Lower lobe of right lung (tissue), 2 donors: Measurements from ENCODE around the gene RGMA. TPM values are rescaled to one million over a fixed set of nuclear protein-coding genes. Genes with fewer than 3 reads are reported as not detected.

Experiments used
- ATAC-seq, 2 donors: fragments of 200-7000 bp; cut with Tn5 transposase; one replicate each; pipeline ENCODE4 v1.9.1; 2020 to 2022; ENCODE audit warnings: mild to moderate bottlenecking in 2 of 2, moderate library complexity in 2 of 2
- DNase-seq: peaks from one replicate; pipeline ENCODE4 v3.0.0-alpha.2; 2020
- H3K27ac ChIP-seq: fragments of 200-600 bp; one replicate; pipeline ENCODE4 v1.8.0; 2022
- H3K27me3 ChIP-seq: fragments of 200-600 bp; one replicate; pipeline ENCODE4 v1.8.0; 2022; ENCODE audit warnings: low read depth
- H3K36me3 ChIP-seq: fragments of 200-600 bp; one replicate; pipeline ENCODE4 v1.8.0; 2022; ENCODE audit warnings: mild to moderate bottlenecking
- H3K4me1 ChIP-seq: fragments of 200-600 bp; one replicate; pipeline ENCODE4 v1.8.0; 2022
- H3K4me3 ChIP-seq: fragments of 200-600 bp; one replicate; pipeline ENCODE4 v1.8.0; 2022; ENCODE audit warnings: mild to moderate bottlenecking
- H3K9me3 ChIP-seq: fragments of 200-600 bp; one replicate; pipeline ENCODE4 v1.8.0; 2022
- intact Hi-C: fragments of 100-400 bp; cut with DNase I; formaldehyde crosslinking; loops from one replicate; pipeline ENCODE4 v1.11.0; 2022
- long read RNA-seq: library from polyadenylated mRNA; unstranded; transcript quantifications from one replicate; pipeline ENCODE4 v2.0.0, GENCODE V29; 2021
- total RNA-seq: library from RNA; stranded (reverse); fragmentation: NEBNext Ultra II Directional; extraction: Animal tissue kit (Norgen Biotek cat#: 25700); gene quantifications from one replicate; pipeline ENCODE4 v1.2.1, GENCODE V29; 2021
- TF ChIP-seq, protein P1 (sequence below): fragments of 200-600 bp; IDR thresholded peaks from one replicate; pipeline ENCODE4 v1.8.0; 2022; ENCODE audit warnings: antibody characterized with exemption, mild to moderate bottlenecking
- donor health status: DM: no; HTN: yes; CAD: no; lungs with severe emphysema.

The RGMA gene, protein sequence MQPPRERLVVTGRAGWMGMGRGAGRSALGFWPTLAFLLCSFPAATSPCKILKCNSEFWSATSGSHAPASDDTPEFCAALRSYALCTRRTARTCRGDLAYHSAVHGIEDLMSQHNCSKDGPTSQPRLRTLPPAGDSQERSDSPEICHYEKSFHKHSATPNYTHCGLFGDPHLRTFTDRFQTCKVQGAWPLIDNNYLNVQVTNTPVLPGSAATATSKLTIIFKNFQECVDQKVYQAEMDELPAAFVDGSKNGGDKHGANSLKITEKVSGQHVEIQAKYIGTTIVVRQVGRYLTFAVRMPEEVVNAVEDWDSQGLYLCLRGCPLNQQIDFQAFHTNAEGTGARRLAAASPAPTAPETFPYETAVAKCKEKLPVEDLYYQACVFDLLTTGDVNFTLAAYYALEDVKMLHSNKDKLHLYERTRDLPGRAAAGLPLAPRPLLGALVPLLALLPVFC
- total RNA-seq: 9.7 TPM
- long read RNA-seq, partial matches to known transcripts: 6 of 8 reads
- long read RNA-seq, other reads (novel, unspliced or antisense): 0 of 8 reads

DNA sequence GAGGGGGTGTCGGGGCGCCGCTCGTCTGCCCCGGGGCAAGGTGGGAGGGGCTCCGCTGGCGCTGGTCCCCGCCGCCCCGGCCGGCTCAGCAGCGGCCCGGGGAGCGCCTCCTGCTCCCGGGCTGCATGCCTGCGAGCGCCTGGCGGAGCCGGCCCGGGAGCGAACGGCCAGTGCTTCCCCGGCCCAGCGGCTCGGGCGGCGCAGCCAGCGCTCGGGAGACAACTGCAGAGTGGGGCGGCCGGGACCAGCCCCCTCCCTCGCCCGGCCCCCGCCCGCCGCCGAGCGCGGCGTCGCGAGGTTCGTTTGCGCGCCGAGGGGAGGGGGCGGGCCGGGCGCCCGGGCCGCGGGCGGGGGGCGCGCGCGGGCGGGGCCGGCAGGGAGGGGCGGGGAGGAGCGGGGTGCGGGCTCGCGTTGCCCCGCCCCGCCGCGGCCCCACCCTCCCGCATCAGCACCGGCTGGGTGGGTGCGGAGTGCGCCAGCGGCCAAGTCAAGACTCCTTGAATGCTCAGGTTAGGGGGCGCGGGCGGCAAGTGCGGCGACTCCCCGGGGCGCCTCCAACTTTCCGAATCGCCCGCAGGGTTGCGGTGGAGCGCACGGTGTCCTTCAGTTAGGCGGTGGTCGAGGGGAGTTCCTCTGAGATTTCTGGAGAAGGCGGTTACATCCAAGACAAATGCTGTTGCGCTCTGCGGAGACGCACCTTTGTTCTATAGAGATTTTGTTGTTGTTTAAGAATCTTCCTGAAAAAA, at the start of gene RGMA:
RGMA (minus strand) TSS at position 231 of the 746 bp plus-strand sequence. CDS start 279 bp downstream, outside the sequence.
- ATAC-seq (peak; percentile 26 to 54), DNase-seq (no peak)
- Histone ChIP-seq H3K4me1 (peaks cover 17% of the 10 kb centered on the region), H3K36me3 (no peaks in the 10 kb centered on the region), H3K27ac (peak within 1 kb of the TSS; percentile 31), H3K4me3 (peak within 1 kb of the TSS; percentile 52), H3K27me3 (peaks cover 54% of the 10 kb centered on the region), H3K9me3 (no peaks in the 10 kb centered on the region)
- TF ChIP-seq, protein P1, sequence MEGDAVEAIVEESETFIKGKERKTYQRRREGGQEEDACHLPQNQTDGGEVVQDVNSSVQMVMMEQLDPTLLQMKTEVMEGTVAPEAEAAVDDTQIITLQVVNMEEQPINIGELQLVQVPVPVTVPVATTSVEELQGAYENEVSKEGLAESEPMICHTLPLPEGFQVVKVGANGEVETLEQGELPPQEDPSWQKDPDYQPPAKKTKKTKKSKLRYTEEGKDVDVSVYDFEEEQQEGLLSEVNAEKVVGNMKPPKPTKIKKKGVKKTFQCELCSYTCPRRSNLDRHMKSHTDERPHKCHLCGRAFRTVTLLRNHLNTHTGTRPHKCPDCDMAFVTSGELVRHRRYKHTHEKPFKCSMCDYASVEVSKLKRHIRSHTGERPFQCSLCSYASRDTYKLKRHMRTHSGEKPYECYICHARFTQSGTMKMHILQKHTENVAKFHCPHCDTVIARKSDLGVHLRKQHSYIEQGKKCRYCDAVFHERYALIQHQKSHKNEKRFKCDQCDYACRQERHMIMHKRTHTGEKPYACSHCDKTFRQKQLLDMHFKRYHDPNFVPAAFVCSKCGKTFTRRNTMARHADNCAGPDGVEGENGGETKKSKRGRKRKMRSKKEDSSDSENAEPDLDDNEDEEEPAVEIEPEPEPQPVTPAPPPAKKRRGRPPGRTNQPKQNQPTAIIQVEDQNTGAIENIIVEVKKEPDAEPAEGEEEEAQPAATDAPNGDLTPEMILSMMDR: no peak
- intact Hi-C loops: no loop called here

DNA sequence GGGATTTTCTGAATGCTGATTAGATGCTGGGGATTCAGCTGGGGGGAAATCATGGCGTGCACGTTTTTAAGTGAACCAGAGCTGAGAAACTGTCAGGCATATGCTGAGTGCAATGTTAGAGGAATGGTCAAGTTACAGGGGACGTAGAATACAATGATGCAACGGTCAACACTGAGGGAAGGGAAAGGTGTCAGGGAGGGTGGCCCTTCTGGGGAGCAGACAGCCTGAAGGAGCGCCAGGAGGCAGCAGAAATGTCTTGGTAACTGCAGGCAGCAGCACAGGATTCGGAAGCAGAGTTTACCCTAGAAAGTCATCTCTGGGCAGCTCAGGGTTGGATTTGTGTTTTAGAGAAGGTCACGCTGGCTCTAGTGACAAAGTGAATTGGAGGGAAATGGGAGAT, 47.6 kb upstream of the RGMA start:
- TF ChIP-seq, protein P1: no peak
- H3K36me3 ChIP-seq: no peaks in the 10 kb centered on the region
- no peaks in the 10 kb centered on the region for H3K9me3 ChIP-seq
- no peak overlapping the region for H3K27ac ChIP-seq
- ATAC-seq (no peak), DNase-seq (no peak)
- H3K4me1 ChIP-seq: no peaks in the 10 kb centered on the region
- H3K27me3 ChIP-seq: no peaks in the 10 kb centered on the region
- H3K4me3 ChIP-seq: no peak overlapping the region
- intact Hi-C loops: no loop called here

DNA sequence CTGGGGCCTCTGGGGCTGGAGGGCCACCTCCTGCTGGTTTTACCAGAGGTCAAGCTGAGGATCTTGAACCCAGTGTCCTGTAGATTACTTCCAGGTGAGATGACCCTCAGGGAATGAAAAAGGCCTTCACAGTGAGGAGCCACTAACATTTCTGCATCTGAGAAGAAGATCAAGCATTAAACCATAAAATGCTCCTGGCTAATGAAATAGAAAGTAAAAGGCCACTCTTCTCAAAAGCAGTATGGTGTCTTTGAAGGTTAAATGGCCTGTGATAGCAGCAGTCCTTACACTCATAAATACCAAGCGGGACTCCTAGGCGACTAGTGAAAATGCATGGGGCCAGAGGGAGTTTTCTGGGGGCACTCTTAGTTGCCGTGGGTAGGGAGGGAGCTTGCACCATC, 47.0 kb upstream of the RGMA start:
- no peak for ATAC-seq
- Histone ChIP-seq H3K4me3 (no peak overlapping the region), H3K27me3 (no peaks in the 10 kb centered on the region), H3K36me3 (no peaks in the 10 kb centered on the region), H3K27ac (no peak overlapping the region), H3K4me1 (no peaks in the 10 kb centered on the region), H3K9me3 (no peaks in the 10 kb centered on the region)
- TF ChIP-seq, protein P1: no peak
- no peak for DNase-seq
- intact Hi-C loops: no loop called here

DNA sequence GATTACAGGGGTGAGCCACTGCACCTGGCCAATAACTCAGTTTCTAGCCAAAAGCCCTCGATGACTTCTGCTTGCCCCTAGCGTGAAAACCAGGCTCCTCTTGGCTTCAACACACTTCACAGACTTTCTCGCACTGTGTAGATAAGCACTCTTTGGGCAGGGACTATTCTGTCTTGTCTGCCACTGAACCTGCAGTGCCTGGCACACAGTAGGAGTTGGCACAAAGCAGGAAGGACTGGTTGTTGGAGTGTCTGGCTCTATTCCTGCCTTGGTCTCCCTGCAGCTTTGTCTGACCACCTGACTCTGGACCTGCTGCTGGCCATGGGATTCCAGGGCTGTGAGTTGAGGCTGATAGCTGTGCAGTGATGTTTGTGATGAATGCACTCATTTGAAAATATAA, 46.4 kb upstream of the RGMA start:
- Histone ChIP-seq H3K27me3 (no peaks in the 10 kb centered on the region), H3K36me3 (no peaks in the 10 kb centered on the region), H3K9me3 (no peaks in the 10 kb centered on the region), H3K4me1 (no peaks in the 10 kb centered on the region), H3K27ac (no peak overlapping the region), H3K4me3 (no peak overlapping the region)
- intact Hi-C loops: no loop called here
- TF ChIP-seq, protein P1: no peak
- DNase-seq (no peak), ATAC-seq (no peak)

DNA sequence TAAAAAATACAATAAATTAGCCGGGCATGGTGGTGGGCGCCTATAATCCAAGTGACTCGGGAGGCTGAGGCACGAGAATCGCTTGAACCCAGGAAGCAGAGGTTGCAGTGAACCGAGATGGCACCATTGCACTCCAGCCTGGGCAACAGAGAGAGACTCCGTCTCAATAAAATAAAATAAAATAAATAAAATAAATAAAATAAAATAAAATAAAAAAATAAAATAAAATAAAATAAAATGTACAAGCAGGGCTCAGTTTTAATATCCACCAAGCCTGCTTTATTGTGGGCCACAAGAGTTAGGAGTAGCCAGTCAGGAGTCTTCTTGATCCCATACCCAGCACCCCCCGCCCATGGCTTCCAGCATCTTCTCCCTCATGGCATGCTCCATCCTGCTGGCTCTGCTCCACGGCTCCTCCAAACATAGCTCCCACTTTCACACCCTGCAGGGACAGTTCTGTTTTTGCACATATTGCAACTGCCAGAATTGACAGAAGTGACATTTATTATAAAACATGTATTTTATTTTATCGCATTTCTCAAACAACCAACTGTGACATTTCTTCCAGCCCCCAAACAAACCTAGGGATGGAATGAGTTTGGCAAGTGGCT, 42.6 kb upstream of the RGMA start:
- ATAC-seq: no peak
- Histone ChIP-seq H3K4me1 (no peaks in the 10 kb centered on the region), H3K27ac (no peak overlapping the region), H3K27me3 (no peaks in the 10 kb centered on the region), H3K9me3 (no peaks in the 10 kb centered on the region), H3K4me3 (no peak overlapping the region), H3K36me3 (no peaks in the 10 kb centered on the region)
- DNase-seq: no peak
- TF ChIP-seq, protein P1: no peak
- intact Hi-C loops: no loop called here
